H1 (cell line): Measurements from ENCODE around the gene FHIT. TPM values are rescaled to one million over a fixed set of nuclear protein-coding genes. Genes with fewer than 3 reads are reported as not detected.

Source experiments
- CTCF ChIA-PET: fragments of 300-600 bp; sonication (Branson Sonifier 250); formaldehyde crosslinking; loops from one replicate; lab custom pipeline; 2021; ENCODE audit not compliant: partially characterized antibody; lab: Charles Lee
- POLR2A ChIA-PET: fragments of 300-600 bp; sonication (Branson Sonifier 250); formaldehyde crosslinking; loops from one replicate; lab custom pipeline; 2021; ENCODE audit warnings: inconsistent platforms; ENCODE audit not compliant: partially characterized antibody; lab: Charles Lee
- DNase-seq, 2 experiments: peaks; one replicate each; pipeline versions ENCODE4 v3.0.0 to v3.0.0-alpha.2; 2010 to 2022; ENCODE audit warnings: low spot score in 2 of 2, low read depth in 1 of 2, mixed read lengths in 1 of 2
- FAIRE-seq: peaks from 2 replicates; lab custom pipeline; 2011; peaks lifted over from hg19 to GRCh38; lab: Jason Lieb, UNC
- H2AFZ ChIP-seq: 2 replicates; pipeline ENCODE4 v1.8.1; 2012; ENCODE audit warnings: low read length, inconsistent platforms
- H2AK5ac ChIP-seq: 2 replicates; pipeline ENCODE4 v1.6.1; 2013; ENCODE audit warnings: low read depth, low read length
- H2BK120ac ChIP-seq: replicated peaks from 2 replicates; pipeline ENCODE3; 2013; ENCODE audit warnings: low read depth, low read length, inconsistent platforms
- H2BK12ac ChIP-seq: 2 replicates; pipeline ENCODE4 v1.6.1; 2013; ENCODE audit warnings: low read depth, low read length
- H2BK15ac ChIP-seq: 2 replicates; pipeline ENCODE4 v1.6.1; 2013; ENCODE audit warnings: low read length
- H2BK20ac ChIP-seq: 2 replicates; pipeline ENCODE4 v1.6.1; 2013; ENCODE audit warnings: low read length
- H2BK5ac ChIP-seq: 2 replicates; pipeline ENCODE4 v1.6.1; 2013; ENCODE audit warnings: low read depth, low read length
- H3K14ac ChIP-seq: 2 replicates; pipeline ENCODE4 v1.6.1; 2013; ENCODE audit warnings: inconsistent platforms; ENCODE audit not compliant: insufficient read length
- H3K18ac ChIP-seq: 2 replicates; pipeline ENCODE4 v1.6.1; 2013; ENCODE audit warnings: low read length; ENCODE audit errors: extremely low read depth
- H3K23ac ChIP-seq: 2 replicates; pipeline ENCODE4 v1.6.1; 2013; ENCODE audit warnings: inconsistent platforms; ENCODE audit not compliant: insufficient read length
- H3K23me2 ChIP-seq: 2 replicates; pipeline ENCODE4 v1.6.1; 2013; ENCODE audit warnings: low read depth, low read length
- H3K27ac ChIP-seq: 2 replicates; pipeline ENCODE4 v1.6.1; 2011; ENCODE audit warnings: low read depth, low read length, inconsistent platforms
- H3K27me3 ChIP-seq, 4 experiments: replicated peaks in 1 of 4; 1 replicate in 1 of 4; 2 replicates in 3 of 4; pipeline versions ENCODE4 v1.6.1 to v1.8.1; 2011 to 2013; ENCODE audit warnings: low read length in 3 of 4, mild to moderate bottlenecking in 3 of 4, inconsistent platforms in 2 of 4, mixed read lengths in 2 of 4, moderate library complexity in 1 of 4; ENCODE audit not compliant: control insufficient read depth in 3 of 4, insufficient read depth in 3 of 4; ENCODE audit errors: extremely low read depth in 1 of 4
- H3K36me3 ChIP-seq, 4 experiments: 2 replicates each; pipeline versions ENCODE4 v1.6.1 to v1.8.1; 2011 to 2013; ENCODE audit warnings: mild to moderate bottlenecking in 4 of 4, low read length in 3 of 4, moderate library complexity in 2 of 4, control low read depth in 1 of 4, inconsistent platforms in 1 of 4; ENCODE audit not compliant: insufficient read depth in 4 of 4, control insufficient read depth in 2 of 4
- H3K4ac ChIP-seq: replicated peaks from 2 replicates; pipeline ENCODE3; 2013; ENCODE audit warnings: low read length, low read depth, mixed read lengths, inconsistent platforms; ENCODE audit not compliant: insufficient read length
- H3K4me1 ChIP-seq, 4 experiments: replicated peaks in 1 of 4; 1 replicate in 1 of 4; 2 replicates in 3 of 4; pipeline versions ENCODE4 v1.6.1 to v1.8.1; 2011 to 2013; ENCODE audit warnings: low read length in 3 of 4, inconsistent platforms in 2 of 4, mixed read lengths in 1 of 4; ENCODE audit not compliant: insufficient read depth in 4 of 4, control insufficient read depth in 3 of 4
- H3K4me2 ChIP-seq, 2 experiments: 2 replicates each; pipeline versions ENCODE4 v1.6.1 to v1.8.1; 2011 to 2013; ENCODE audit warnings: low read depth in 2 of 2, low read length in 2 of 2, control low read depth in 1 of 2, inconsistent platforms in 1 of 2, mild to moderate bottlenecking in 1 of 2; ENCODE audit not compliant: insufficient read depth in 1 of 2
- H3K4me3 ChIP-seq, 4 experiments: fragments of 200-600, 300-600 bp in 1 of 4; sonication (generic), shearing (Covaris generic), sonication (Bioruptor Twin) in 1 of 4; 2 replicates each; pipeline versions ENCODE4 v1.5.1 to v1.8.1; 2011 to 2016; ENCODE audit warnings: low read length in 4 of 4, low read depth in 3 of 4, control low read depth in 2 of 4, inconsistent platforms in 2 of 4, mild to moderate bottlenecking in 2 of 4, mixed read lengths in 1 of 4, moderate library complexity in 1 of 4; ENCODE audit not compliant: insufficient read depth in 2 of 4; ENCODE audit errors: extremely low read depth in 1 of 4
- H3K56ac ChIP-seq: replicated peaks from 2 replicates; pipeline ENCODE3; 2013; ENCODE audit warnings: low read depth, mild to moderate bottlenecking, mixed read lengths, low read length, inconsistent platforms; ENCODE audit not compliant: insufficient read length
- H3K79me1 ChIP-seq: 2 replicates; pipeline ENCODE4 v1.6.1; 2013; ENCODE audit warnings: low read depth, low read length, control low read depth
- H3K79me2 ChIP-seq, 2 experiments: 2 replicates each; pipeline versions ENCODE4 v1.6.1 to v1.8.1; 2012 to 2013; ENCODE audit warnings: low read length in 2 of 2, mild to moderate bottlenecking in 2 of 2, inconsistent platforms in 1 of 2; ENCODE audit not compliant: insufficient read depth in 2 of 2, control insufficient read depth in 1 of 2
- H3K9ac ChIP-seq, 4 experiments: replicated peaks in 1 of 4; 1 replicate in 1 of 4; 2 replicates in 3 of 4; pipeline versions ENCODE4 v1.6.1 to v1.8.1; 2011 to 2013; ENCODE audit warnings: low read depth in 3 of 4, low read length in 3 of 4, control low read depth in 2 of 4, mild to moderate bottlenecking in 2 of 4, moderate library complexity in 2 of 4, inconsistent platforms in 1 of 4; ENCODE audit errors: extremely low read depth in 1 of 4
- H3K9me3 ChIP-seq, 2 experiments: 2 replicates each; pipeline versions ENCODE4 v1.6.1 to v1.8.1; 2012 to 2013; ENCODE audit warnings: mild to moderate bottlenecking in 2 of 2, moderate library complexity in 2 of 2, control low read depth in 1 of 2, inconsistent platforms in 1 of 2, low read depth in 1 of 2, low read length in 1 of 2, mixed read lengths in 1 of 2; ENCODE audit not compliant: insufficient read depth in 2 of 2
- H4K20me1 ChIP-seq, 2 experiments: replicated peaks in 1 of 2; 2 replicates each; pipeline versions ENCODE3 to v1.8.1; 2011 to 2013; ENCODE audit warnings: inconsistent platforms in 2 of 2, low read length in 2 of 2, mild to moderate bottlenecking in 1 of 2; ENCODE audit not compliant: insufficient read depth in 2 of 2, control insufficient read depth in 1 of 2
- H4K5ac ChIP-seq: 2 replicates; pipeline ENCODE4 v1.6.1; 2013; ENCODE audit warnings: low read length, low read depth, mixed read lengths, inconsistent platforms; ENCODE audit not compliant: insufficient read length
- H4K8ac ChIP-seq: 2 replicates; pipeline ENCODE4 v1.8.0; 2013; ENCODE audit warnings: mild to moderate bottlenecking, moderate library complexity, low read length, inconsistent platforms; ENCODE audit not compliant: insufficient read depth; ENCODE audit errors: extremely low read depth
- H4K91ac ChIP-seq: replicated peaks from 2 replicates; pipeline ENCODE3; 2013; ENCODE audit warnings: low read length, mixed read lengths, inconsistent platforms; ENCODE audit not compliant: insufficient read length
- CEBPB ChIP-seq: IDR thresholded peaks from 2 replicates; pipeline ENCODE4 v1.6.1; 2012; ENCODE audit warnings: low read depth, low read length
- POU5F1 ChIP-seq: IDR thresholded peaks from 2 replicates; pipeline ENCODE4 v1.6.1; 2011; ENCODE audit warnings: low read depth, mild to moderate bottlenecking, low read length, moderate library complexity
- RBBP5 ChIP-seq: IDR thresholded peaks from 2 replicates; pipeline ENCODE4 v1.7.1; 2012; ENCODE audit warnings: low read depth, mild to moderate bottlenecking, inconsistent platforms, low read length, moderate library complexity, borderline replicate concordance
- SIN3A ChIP-seq, 2 experiments: IDR thresholded peaks in 1 of 2; conservative IDR thresholded peaks in 1 of 2; 2 replicates each; pipeline ENCODE4 v1.6.1; 2011 to 2012; ENCODE audit warnings: low read length in 2 of 2, improper control_type of control experiment in 1 of 2, low read depth in 1 of 2, mild to moderate bottlenecking in 1 of 2
- ZNF274 ChIP-seq: IDR thresholded peaks from 2 replicates; pipeline ENCODE4 v1.7.0; 2012; ENCODE audit warnings: low read length, borderline replicate concordance; ENCODE audit errors: extremely low read depth
- WGBS, 2 experiments: shearing (Covaris generic) in 1 of 2; methylation state at CpG; one replicate each; pipeline versions ENCODE4 v1.1.6 to v1.1.7; 2013 to 2015; ENCODE audit warnings: low lambda C conversion rate in 2 of 2, mixed read lengths in 2 of 2, inconsistent platforms in 1 of 2, low coverage in 1 of 2, missing lambda C conversion rate in 1 of 2; ENCODE audit not compliant: insufficient replicate concordance in 2 of 2, insufficient coverage in 1 of 2, insufficient read length in 1 of 2; ENCODE audit errors: extremely low coverage in 1 of 2, missing lambda C conversion rate in 1 of 2; 5-methylcytosine and 5-hydroxymethylcytosine counted together
- polyA plus RNA-seq, 7 experiments: library from polyadenylated mRNA; depleted of rRNA in 3 of 7; stranded (reverse) in 5 of 7; unstranded in 2 of 7; fragments of >200 nt in 5 of 7; fragments of 200-250 nt in 2 of 7; gene quantifications; 1 replicate in 5 of 7; 2 replicates in 1 of 7; 4 replicates in 1 of 7; pipeline versions ENCODE4 v1.2.1 to v1.2.3, GENCODE V29; 2011 to 2013; ENCODE audit warnings: missing spikeins in 2 of 7, mixed read lengths in 2 of 7
- total RNA-seq: library from RNA; stranded (reverse); fragmentation: NEBNext Ultra II Directional; extraction: Animal tissue kit (Norgen Biotek cat#: 25700); gene quantifications from 2 replicates; pipeline ENCODE4 v1.2.1, GENCODE V29; 2021
- TF ChIP-seq, protein P1 (sequence below): IDR thresholded peaks from 2 replicates; pipeline ENCODE4 v1.6.1; 2011; ENCODE audit warnings: low read depth, mild to moderate bottlenecking, low read length; ENCODE audit not compliant: insufficient read depth
- TF ChIP-seq, protein P2 (sequence below), 3 experiments: IDR thresholded peaks; 1 replicate in 2 of 3; 2 replicates in 1 of 3; pipeline versions ENCODE4 v1.5.1 to v1.6.1; 2011; ENCODE audit warnings: low read length in 3 of 3, mild to moderate bottlenecking in 3 of 3, inconsistent platforms in 2 of 3, low read depth in 1 of 3, moderate library complexity in 1 of 3; ENCODE audit not compliant: insufficient read depth in 1 of 3; ENCODE audit errors: control extremely low read depth in 1 of 3
- TF ChIP-seq, protein P3 (sequence below): IDR thresholded peaks from 2 replicates; pipeline ENCODE4 v1.6.1; 2012; ENCODE audit warnings: low read length, inconsistent platforms

The FHIT gene
- total and polyA plus RNA-seq, 2 of the 8 experiments (the other 6 are each of a cell fraction or from before 2014, with no cell fraction given), result 1.2 to 3.2 TPM

DNA sequence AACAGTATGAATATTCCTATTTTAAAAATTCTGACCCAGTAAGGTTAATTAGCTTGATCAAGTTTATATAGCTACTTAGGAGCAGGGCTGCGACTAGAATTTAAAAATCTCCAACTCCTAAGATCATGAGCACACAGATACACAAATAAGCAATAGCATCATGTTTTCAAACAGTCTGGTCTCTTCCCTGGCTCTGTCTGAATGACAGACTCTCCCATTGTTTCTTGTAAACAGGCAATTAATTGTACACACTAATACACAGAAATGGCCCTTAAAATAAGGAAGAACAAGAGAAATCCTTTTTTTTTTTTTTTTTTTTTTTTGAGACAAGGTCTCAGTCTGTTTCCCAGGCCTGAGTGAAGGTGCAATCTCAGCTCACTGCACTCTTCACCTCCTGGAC lies 1137.1 kb downstream of the FHIT start:
- Histone ChIP-seq H3K23me2 (no peaks in the 10 kb centered on the region), H4K20me1 (no peaks in the 10 kb centered on the region), H3K4me3 (no peak overlapping the region), H2BK15ac (no peak overlapping the region), H4K5ac (no peak overlapping the region), H3K79me1 (no peaks in the 10 kb centered on the region), H2BK20ac (no peak overlapping the region), H3K14ac (no peak overlapping the region), H3K18ac (no peak overlapping the region), H4K91ac (no peak overlapping the region), H2BK5ac (no peak overlapping the region), H4K8ac (no peak overlapping the region), H3K9ac (no peak overlapping the region), H2BK120ac (no peak overlapping the region), H2BK12ac (no peak overlapping the region), H3K79me2 (no peaks in the 10 kb centered on the region), H2AK5ac (no peak overlapping the region), H3K36me3 (no peaks in the 10 kb centered on the region; a peak in 1 of 8 replicates), H3K9me3 (no peaks in the 10 kb centered on the region), H3K4me1 (no peaks in the 10 kb centered on the region), H3K27ac (no peak overlapping the region), H3K4me2 (no peak overlapping the region), H3K56ac (no peak overlapping the region), H2AFZ (no peak overlapping the region), H3K23ac (no peak overlapping the region), H3K27me3 (no peaks in the 10 kb centered on the region), H3K4ac (no peak overlapping the region)
- DNase-seq (no peak), FAIRE-seq (no peak)
- ChIA-PET CTCF (interaction anchor here (1.1 kb wide), 1 partner anchor 21 kb away, joined by 3 read pairs; no protein-coding TSS in a partner anchor), POLR2A (no interaction called here)
- 86% methylated on average over 1 of the region's 1 CpG; no CpG with 5 or more reads in 1 of the 2 experiments for WGBS, 2 experiments
- TF ChIP-seq CEBPB, result no peak
- TF ChIP-seq POU5F1, result no peak
- no peak for TF ChIP-seq RBBP5
- TF ChIP-seq ZNF274, result no peak
- TF ChIP-seq, protein P1, sequence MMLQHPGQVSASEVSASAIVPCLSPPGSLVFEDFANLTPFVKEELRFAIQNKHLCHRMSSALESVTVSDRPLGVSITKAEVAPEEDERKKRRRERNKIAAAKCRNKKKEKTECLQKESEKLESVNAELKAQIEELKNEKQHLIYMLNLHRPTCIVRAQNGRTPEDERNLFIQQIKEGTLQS, result no peak
- TF ChIP-seq SIN3A (conservative IDR thresholded peaks at IDR 0.05 in 1 of 2, IDR thresholded peaks at IDR 0.05 in 1 of 2; ENCODE audit: low read depth in 1 of 2, low read length in 2 of 2), result no peak
- TF ChIP-seq, protein P2, sequence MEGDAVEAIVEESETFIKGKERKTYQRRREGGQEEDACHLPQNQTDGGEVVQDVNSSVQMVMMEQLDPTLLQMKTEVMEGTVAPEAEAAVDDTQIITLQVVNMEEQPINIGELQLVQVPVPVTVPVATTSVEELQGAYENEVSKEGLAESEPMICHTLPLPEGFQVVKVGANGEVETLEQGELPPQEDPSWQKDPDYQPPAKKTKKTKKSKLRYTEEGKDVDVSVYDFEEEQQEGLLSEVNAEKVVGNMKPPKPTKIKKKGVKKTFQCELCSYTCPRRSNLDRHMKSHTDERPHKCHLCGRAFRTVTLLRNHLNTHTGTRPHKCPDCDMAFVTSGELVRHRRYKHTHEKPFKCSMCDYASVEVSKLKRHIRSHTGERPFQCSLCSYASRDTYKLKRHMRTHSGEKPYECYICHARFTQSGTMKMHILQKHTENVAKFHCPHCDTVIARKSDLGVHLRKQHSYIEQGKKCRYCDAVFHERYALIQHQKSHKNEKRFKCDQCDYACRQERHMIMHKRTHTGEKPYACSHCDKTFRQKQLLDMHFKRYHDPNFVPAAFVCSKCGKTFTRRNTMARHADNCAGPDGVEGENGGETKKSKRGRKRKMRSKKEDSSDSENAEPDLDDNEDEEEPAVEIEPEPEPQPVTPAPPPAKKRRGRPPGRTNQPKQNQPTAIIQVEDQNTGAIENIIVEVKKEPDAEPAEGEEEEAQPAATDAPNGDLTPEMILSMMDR (IDR thresholded peaks at IDR 0.05; ENCODE audit: control extremely low read depth in 1 of 3, insufficient read depth in 1 of 3, low read depth in 1 of 3, low read length in 3 of 3), result no peak
- TF ChIP-seq, protein P3, sequence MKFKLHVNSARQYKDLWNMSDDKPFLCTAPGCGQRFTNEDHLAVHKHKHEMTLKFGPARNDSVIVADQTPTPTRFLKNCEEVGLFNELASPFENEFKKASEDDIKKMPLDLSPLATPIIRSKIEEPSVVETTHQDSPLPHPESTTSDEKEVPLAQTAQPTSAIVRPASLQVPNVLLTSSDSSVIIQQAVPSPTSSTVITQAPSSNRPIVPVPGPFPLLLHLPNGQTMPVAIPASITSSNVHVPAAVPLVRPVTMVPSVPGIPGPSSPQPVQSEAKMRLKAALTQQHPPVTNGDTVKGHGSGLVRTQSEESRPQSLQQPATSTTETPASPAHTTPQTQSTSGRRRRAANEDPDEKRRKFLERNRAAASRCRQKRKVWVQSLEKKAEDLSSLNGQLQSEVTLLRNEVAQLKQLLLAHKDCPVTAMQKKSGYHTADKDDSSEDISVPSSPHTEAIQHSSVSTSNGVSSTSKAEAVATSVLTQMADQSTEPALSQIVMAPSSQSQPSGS, result no peak
